ENCODE results near the gene GALT.

GRCh38 chr9:34627716-34628655, 18.5 kb upstream of the GALT start:
- TF ChIP-seq EZH2 (IDR thresholded peaks at IDR 0.05; ENCODE audit: borderline replicate concordance, low read depth, low read length, severe bottlenecking) = no peak
- TF ChIP-seq CTCF (IDR thresholded peaks at IDR 0.05; ENCODE audit: borderline replicate concordance, extremely low read depth, low read length, poor library complexity, severe bottlenecking) = no peak

All from DND-41 (cell line).